ENCODE results near the gene PARL. TPM values are rescaled to one million over a fixed set of nuclear protein-coding genes. Genes with fewer than 3 reads are reported as not detected.
"Not testable (repeated sequence)": the region's sequence is repeated elsewhere in the genome, so short reads cannot be mapped to it uniquely, and the experiment has no call there.

The PARL gene
- total and polyA plus RNA-seq, 5 experiments from 2014 or later, result 45.3 to 155 (median 108) TPM

DNA sequence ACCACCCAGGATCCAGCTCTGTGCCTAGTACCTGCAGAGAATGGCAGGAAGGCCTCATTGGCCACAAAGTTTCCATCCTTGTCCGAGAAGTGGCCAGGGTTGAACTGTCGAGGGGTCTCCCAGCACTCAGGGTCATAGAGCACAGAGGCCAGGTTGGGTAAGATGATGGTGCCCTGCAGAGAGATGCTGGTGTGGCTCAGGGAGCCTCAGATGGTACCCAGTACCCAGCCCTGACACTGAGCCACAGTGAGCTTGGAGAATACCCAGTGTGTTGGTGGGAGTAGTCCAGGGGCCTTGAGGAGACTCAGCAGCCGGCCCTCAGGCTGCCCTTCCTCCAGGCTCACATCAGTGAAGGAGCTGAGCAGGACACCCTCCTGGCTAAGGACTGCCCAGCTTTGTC lies 11.5 kb upstream of the PARL start:
- Mint-ChIP-seq H3K4me1 (no peaks in the 10 kb centered on the region), H3K36me3 (peaks cover 0 to 2% (median 0%) of the 10 kb centered on the region in 3 donors), H3K4me3 (no peak overlapping the region), H3K27me3 (peaks cover 7 to 34% (median 19%) of the 10 kb centered on the region in 5 donors), H3K27ac (peak overlapping the region in 1 of 10 donors; percentile 22), H3K9me3 (peaks cover 0 to 4% (median 0%) of the 10 kb centered on the region in 9 donors)
- DNase-seq, result no peak
- no peak for ATAC-seq
- POLR2A ChIA-PET, result interaction anchor here (0.6 to 1.8 kb wide), 2 partner anchors 11 to 53 kb away, joined by 6 to 7 read pairs; partner anchors contain the start of gene PARL

GRCh38 chr3:183895774-183896173 lies 11.1 kb upstream of the PARL start:
- no peaks in the 10 kb centered on the region for H3K4me1 Mint-ChIP-seq
- no peak for DNase-seq
- peaks cover 7 to 30% (median 19%) of the 10 kb centered on the region in 5 donors for H3K27me3 Mint-ChIP-seq
- H3K27ac Mint-ChIP-seq, result no peak overlapping the region
- H3K4me3 Mint-ChIP-seq, result no peak overlapping the region
- peaks cover 0 to 2% (median 0%) of the 10 kb centered on the region in 3 donors for H3K36me3 Mint-ChIP-seq
- ATAC-seq, result no peak
- POLR2A ChIA-PET, result interaction anchor here (0.6 to 1.8 kb wide), 2 partner anchors 11 to 53 kb away, joined by 6 to 7 read pairs; partner anchors contain the start of gene PARL
- peaks cover 0 to 4% (median 0%) of the 10 kb centered on the region in 9 donors for H3K9me3 Mint-ChIP-seq

GRCh38 chr3:183895296-183895695 lies 10.6 kb upstream of the PARL start:
- Mint-ChIP-seq H3K4me1 (no peaks in the 10 kb centered on the region), H3K9me3 (peaks cover 0 to 4% (median 0%) of the 10 kb centered on the region in 9 donors), H3K36me3 (peaks cover 0 to 1% (median 0%) of the 10 kb centered on the region in 3 donors), H3K27ac (no peak overlapping the region), H3K27me3 (peaks cover 7 to 26% (median 17%) of the 10 kb centered on the region in 5 donors), H3K4me3 (no peak overlapping the region)
- DNase-seq (peak in 8 of 10 donors; percentile 24 to 62 (median 38)), ATAC-seq (peak; percentile 78 to 81)
- POLR2A ChIA-PET, result interaction anchor here (0.6 to 1.8 kb wide), 2 partner anchors 11 to 467 kb away, joined by 3 to 7 read pairs; partner anchors contain the start of gene PARL

DNA sequence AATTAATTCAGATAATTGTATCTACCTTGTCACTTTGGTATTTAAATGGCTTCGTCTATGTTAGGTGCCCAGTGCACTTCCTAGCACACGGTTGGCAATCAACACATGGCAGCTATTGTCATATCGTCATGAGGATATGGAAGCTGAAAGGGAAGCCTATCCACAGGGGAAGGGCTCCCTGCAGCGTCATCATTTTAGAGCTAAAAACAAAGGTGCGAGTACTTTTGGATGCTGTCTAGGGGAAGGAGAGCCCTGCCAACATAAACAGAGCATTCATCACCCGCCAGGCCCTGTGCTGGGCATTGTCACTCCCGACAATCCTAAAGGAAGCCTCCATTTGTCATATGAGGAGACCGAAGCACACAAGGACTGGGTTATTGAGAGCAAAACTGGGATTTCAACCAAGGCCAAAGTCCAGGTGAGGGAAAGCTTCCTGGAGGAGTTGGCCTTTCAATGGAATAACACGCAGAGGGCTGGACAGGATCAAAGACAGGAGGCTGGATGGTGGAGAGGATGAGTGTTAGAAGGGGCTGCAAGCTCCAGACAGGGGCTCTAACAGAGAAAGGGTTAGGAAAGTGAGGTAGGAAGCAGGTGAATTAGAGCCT lies 8.0 kb upstream of the PARL start:
- POLR2A ChIA-PET, result no interaction called here
- Mint-ChIP-seq H3K9me3 (no peaks in the 10 kb centered on the region), H3K4me1 (no peaks in the 10 kb centered on the region), H3K27me3 (peaks cover 7 to 11% (median 9%) of the 10 kb centered on the region in 5 donors), H3K36me3 (no peaks in the 10 kb centered on the region), H3K27ac (no peak overlapping the region), H3K4me3 (no peak overlapping the region)
- no peak for ATAC-seq
- no peak for DNase-seq

DNA sequence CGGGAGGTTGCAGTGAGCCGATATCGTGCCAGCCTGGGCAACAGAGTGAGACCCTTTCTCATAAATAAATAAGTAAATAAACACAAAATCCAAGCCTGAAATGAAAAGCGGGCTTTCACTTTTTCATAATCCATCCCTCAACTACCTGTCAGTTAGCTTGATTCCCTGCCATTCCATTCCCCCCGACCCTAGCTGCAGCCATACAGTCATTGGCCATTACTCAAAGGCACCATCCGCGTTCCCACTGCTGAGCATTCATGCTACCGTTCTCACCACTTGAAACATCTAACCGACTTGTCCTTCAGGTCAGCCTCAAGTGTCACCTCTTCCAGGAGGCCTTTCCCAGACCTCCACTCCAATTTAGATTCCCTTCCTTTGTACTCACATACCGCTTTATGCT lies 1.1 kb upstream of the PARL start:
- Mint-ChIP-seq H3K36me3 (peaks cover 0 to 2% (median 0%) of the 10 kb centered on the region in 3 donors), H3K4me3 (peak overlapping the region; percentile 13 to 82 (median 76)), H3K27ac (peak overlapping the region in 6 of 10 donors; percentile 7 to 79 (median 50)), H3K27me3 (peaks cover 0 to 2% (median 0%) of the 10 kb centered on the region in 5 donors), H3K4me1 (peaks cover 21 to 40% (median 34%) of the 10 kb centered on the region in 4 donors), H3K9me3 (no peaks in the 10 kb centered on the region)
- ATAC-seq (no peak), DNase-seq (no peak)
- POLR2A ChIA-PET, result interaction anchor here (0.6 to 1.7 kb wide), 3 partner anchors 132 to 250 kb away, joined by 4 to 6 read pairs (median 4); partner anchors contain the start of genes ABCC5 and KLHL24

DNA sequence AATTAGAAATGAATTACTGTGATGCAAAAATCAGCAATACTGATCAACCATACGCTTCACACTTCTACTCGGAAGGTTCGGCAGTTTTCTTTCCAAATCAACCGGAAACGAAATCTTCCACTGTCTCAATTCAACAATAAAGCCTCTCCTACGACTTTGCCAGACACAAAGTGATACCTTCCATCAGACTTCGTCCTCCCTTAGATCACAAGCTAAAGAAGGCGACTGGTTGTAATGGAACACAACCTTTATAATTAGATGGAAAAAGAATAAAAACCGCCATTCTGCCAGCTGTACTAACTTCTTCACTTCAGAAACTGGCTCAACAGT lies 618 bp downstream of the PARL start:
- ATAC-seq (no peak), DNase-seq (peak in 1 of 10 donors; percentile 5)
- Mint-ChIP-seq H3K27me3 (peaks cover 0 to 1% (median 0%) of the 10 kb centered on the region in 5 donors), H3K9me3 (no peaks in the 10 kb centered on the region), H3K36me3 (peaks cover 0 to 9% (median 3%) of the 10 kb centered on the region in 3 donors), H3K4me3 (peak overlapping the region; percentile 91 to 97 (median 94)), H3K27ac (peak overlapping the region; percentile 89 to 96 (median 93)), H3K4me1 (peaks cover 24 to 50% (median 40%) of the 10 kb centered on the region in 4 donors)
- POLR2A ChIA-PET, result interaction anchor here (0.8 to 1.7 kb wide), 5 partner anchors 12 to 346 kb away, joined by 3 to 9 read pairs (median 6); partner anchors contain the start of genes KLHL24, MAP6D1 and VWA5B2

DNA sequence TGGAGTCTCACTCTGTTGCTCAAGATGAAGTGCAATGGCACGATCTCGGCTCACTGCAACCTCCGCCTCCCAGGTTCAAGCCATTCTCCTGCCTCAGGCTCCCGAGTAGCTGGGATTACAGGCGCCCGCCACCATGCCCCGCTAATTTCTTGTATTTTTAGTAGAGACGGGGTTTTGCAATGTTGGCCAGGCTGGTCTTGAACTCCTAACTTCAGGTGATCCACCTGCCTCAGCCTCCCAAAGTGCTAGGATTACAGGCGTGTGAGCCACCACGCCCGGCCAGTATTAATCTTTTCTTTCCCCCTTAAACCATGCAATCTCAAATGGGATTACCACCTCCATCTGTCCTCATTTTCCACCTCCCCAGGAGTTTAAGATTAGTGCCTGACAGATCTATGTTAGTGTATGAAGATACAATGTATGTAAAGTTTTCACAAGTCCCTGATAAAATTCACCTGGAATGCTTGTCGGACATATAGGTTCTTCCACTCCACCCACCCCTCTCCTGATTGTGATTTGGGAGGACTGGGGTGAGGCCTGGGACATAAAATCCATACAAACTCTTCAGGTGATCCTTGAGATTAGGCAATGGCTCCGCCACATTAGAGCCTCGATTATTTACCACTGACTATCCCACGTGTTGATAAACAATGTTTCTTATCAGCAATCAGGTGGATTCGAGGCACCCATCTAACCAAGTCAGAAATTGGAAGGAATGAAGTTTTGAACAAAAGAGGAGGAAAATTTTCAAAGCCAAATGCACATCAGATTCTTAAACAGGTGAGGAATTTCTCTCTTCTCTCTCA lies 1.2 kb downstream of the PARL start:
- Mint-ChIP-seq H3K36me3 (peaks cover 0 to 12% (median 6%) of the 10 kb centered on the region in 3 donors), H3K27me3 (peaks cover 0 to 1% (median 0%) of the 10 kb centered on the region in 5 donors), H3K27ac (peak overlapping the region; percentile 4 to 96 (median 93)), H3K9me3 (no peaks in the 10 kb centered on the region), H3K4me3 (peak overlapping the region; percentile 91 to 97 (median 94)), H3K4me1 (peaks cover 29 to 56% (median 46%) of the 10 kb centered on the region in 4 donors)
- POLR2A ChIA-PET, result interaction anchor here (1.6 to 1.7 kb wide), 2 partner anchors 59 to 68 kb away, joined by 6 to 9 read pairs; partner anchors contain the start of gene MAP6D1
- DNase-seq, result no peak
- no peak for ATAC-seq

GRCh38 chr3:183880121-183880520 lies 4.6 kb downstream of the PARL start:
- POLR2A ChIA-PET, result no interaction called here
- H3K9me3 Mint-ChIP-seq, result no peaks in the 10 kb centered on the region
- no peak overlapping the region for H3K4me3 Mint-ChIP-seq
- no peaks in the 10 kb centered on the region for H3K27me3 Mint-ChIP-seq
- H3K27ac Mint-ChIP-seq, result peak overlapping the region in 1 of 10 donors; percentile 67
- no peak for ATAC-seq
- no peak for DNase-seq
- H3K4me1 Mint-ChIP-seq, result peaks cover 30 to 73% (median 60%) of the 10 kb centered on the region in 4 donors
- peaks cover 4 to 32% (median 11%) of the 10 kb centered on the region in 3 donors for H3K36me3 Mint-ChIP-seq

- DNase-seq (no peak), ATAC-seq (no peak)
- peak overlapping the region in 1 of 10 donors; percentile 16 for H3K27ac Mint-ChIP-seq
- POLR2A ChIA-PET, result no interaction called here
- peaks cover 4 to 32% (median 11%) of the 10 kb centered on the region in 3 donors for H3K36me3 Mint-ChIP-seq
- no peak overlapping the region for H3K4me3 Mint-ChIP-seq
- peaks cover 26 to 74% (median 55%) of the 10 kb centered on the region in 4 donors for H3K4me1 Mint-ChIP-seq
- no peaks in the 10 kb centered on the region for H3K9me3 Mint-ChIP-seq
- no peaks in the 10 kb centered on the region for H3K27me3 Mint-ChIP-seq
These were observed 5.4 kb downstream of the PARL start for GRCh38 chr3:183879243-183879642.

DNA sequence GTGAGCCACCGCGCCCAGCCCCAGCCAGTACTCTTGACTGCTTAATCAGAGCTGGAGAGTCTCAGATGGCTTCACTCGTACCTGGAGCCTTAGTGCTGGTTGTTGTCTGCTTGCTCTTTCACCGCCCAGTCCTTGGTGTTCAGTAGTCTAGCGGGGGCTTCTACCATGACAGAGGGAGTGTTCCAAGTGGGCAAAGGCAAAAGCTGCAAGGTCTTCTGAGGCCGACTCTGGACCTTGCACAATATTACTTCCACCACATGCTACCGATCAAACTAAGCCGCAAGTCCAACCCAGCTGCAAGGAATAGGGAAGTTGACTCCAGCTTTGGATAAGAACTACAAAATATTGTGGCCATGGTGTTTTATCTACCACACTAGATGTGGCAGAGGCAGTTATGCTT lies 6.6 kb downstream of the PARL start:
- H3K36me3 Mint-ChIP-seq, result peaks cover 4 to 32% (median 11%) of the 10 kb centered on the region in 3 donors
- DNase-seq (no peak), ATAC-seq (no peak)
- H3K9me3 Mint-ChIP-seq, result no peaks in the 10 kb centered on the region
- H3K27me3 Mint-ChIP-seq, result no peaks in the 10 kb centered on the region
- peak overlapping the region in 3 of 10 donors; percentile 17 to 63 (median 43) for H3K27ac Mint-ChIP-seq
- H3K4me3 Mint-ChIP-seq, result no peak overlapping the region
- POLR2A ChIA-PET, result no interaction called here
- H3K4me1 Mint-ChIP-seq, result peaks cover 17 to 69% (median 52%) of the 10 kb centered on the region in 4 donors

DNA sequence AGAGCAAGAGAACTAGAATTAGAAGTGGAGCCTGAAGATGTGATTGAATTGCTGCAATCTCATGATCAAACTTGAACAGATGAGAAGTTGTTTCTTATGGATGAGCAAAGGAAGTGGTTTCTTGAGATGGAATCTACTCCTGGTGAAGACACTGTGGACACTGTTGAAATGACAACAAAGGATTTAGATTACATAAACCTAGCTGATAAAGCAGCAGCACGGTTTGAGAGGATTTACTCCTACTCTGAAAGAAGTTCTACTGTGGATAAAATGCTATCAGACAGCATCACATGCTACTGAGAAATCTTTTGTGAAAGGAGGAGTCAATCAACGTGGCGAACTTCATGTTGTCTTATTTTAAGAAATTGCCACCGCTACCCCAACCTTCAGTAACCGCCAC lies 7.5 kb downstream of the PARL start:
- H3K36me3 Mint-ChIP-seq, result peaks cover 4 to 39% (median 11%) of the 10 kb centered on the region in 3 donors
- peak overlapping the region in 2 of 10 donors; percentile 62 to 66 for H3K27ac Mint-ChIP-seq
- H3K4me3 Mint-ChIP-seq, POLR2A ChIA-PET, DNase-seq, ATAC-seq, H3K27me3 Mint-ChIP-seq, H3K9me3 Mint-ChIP-seq: not testable (repeated sequence)
- H3K4me1 Mint-ChIP-seq, result peaks cover 22 to 69% (median 54%) of the 10 kb centered on the region in 4 donors

DNA sequence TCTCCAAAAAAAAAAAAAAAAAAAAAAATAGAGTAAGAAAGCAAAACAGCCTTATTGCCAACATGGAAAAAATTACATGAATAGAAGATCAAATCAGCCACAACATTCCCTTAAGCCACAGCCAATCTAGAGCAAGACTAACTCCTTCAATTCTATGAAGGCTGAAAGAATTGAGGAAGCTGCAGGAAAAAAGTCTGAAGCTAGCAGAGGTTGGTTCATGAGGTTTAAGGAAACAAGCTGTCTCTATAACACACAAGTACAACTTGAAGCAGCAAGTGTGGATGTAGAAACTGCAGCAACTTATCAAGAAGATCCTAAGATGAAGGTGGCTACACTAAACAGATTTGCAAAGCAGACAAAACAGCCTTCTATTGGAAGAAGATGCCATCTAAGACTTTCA lies 9.3 kb downstream of the PARL start:
- no peak overlapping the region for H3K4me3 Mint-ChIP-seq
- no peak for ATAC-seq
- POLR2A ChIA-PET, result no interaction called here

More for the DNA sequence above, 9.3 kb downstream of the PARL start:
- DNase-seq, result no peak
- H3K27ac Mint-ChIP-seq, result peak overlapping the region in 1 of 10 donors; percentile 54
- peaks cover 32 to 74% (median 63%) of the 10 kb centered on the region in 4 donors for H3K4me1 Mint-ChIP-seq
- peaks cover 4 to 38% (median 11%) of the 10 kb centered on the region in 3 donors for H3K36me3 Mint-ChIP-seq
- no peaks in the 10 kb centered on the region for H3K27me3 Mint-ChIP-seq
- no peaks in the 10 kb centered on the region for H3K9me3 Mint-ChIP-seq

Data from naive thymus-derived CD8-positive, alpha-beta T cell (primary cell).